OCI-LY1 (cell line): ENCODE results near the gene ALS2CL.

Source experiments
- H2AFZ ChIP-seq: fragments of 200-600 bp; sonication (generic), shearing (Covaris generic); 2 replicates; pipeline ENCODE4 v1.6.0; 2014; ENCODE audit warnings: antibody characterized with exemption, mild to moderate bottlenecking, low read length
- H3F3A ChIP-seq: fragments of 200-600 bp; sonication (generic), shearing (Covaris generic); 2 replicates; pipeline ENCODE4 v1.6.0; 2014; ENCODE audit warnings: mild to moderate bottlenecking, antibody characterized with exemption, low read length, moderate library complexity; ENCODE audit not compliant: insufficient read depth
- H3K27ac ChIP-seq: fragments of 200-600 bp; sonication (generic); 2 replicates; pipeline ENCODE4 v1.5.1; 2014; ENCODE audit warnings: low read length, mixed run types, mild to moderate bottlenecking, low read depth; ENCODE audit not compliant: poor library complexity, severe bottlenecking
- H3K27me3 ChIP-seq: fragments of 200-600 bp; sonication (generic); 2 replicates; pipeline ENCODE4 v1.6.0; 2014; ENCODE audit warnings: antibody characterized with exemption, mild to moderate bottlenecking, low read length, moderate library complexity; ENCODE audit not compliant: insufficient read depth
- H3K36me3 ChIP-seq: fragments of 200-600 bp; sonication (generic); 2 replicates; pipeline ENCODE4 v1.6.1; 2014; ENCODE audit warnings: mild to moderate bottlenecking, antibody characterized with exemption, low read length, moderate library complexity, mixed read lengths; ENCODE audit not compliant: insufficient read depth
- H3K4me1 ChIP-seq: fragments of 200-600 bp; sonication (generic); 2 replicates; pipeline ENCODE4 v1.5.1; 2014; ENCODE audit warnings: mild to moderate bottlenecking, low read length, moderate library complexity; ENCODE audit not compliant: insufficient read depth, severe bottlenecking
- H3K4me2 ChIP-seq: fragments of 200-600 bp; sonication (generic), shearing (Covaris generic); 2 replicates; pipeline ENCODE4 v1.6.1; 2014; ENCODE audit warnings: low read length
- H3K4me3 ChIP-seq: fragments of 200-600 bp; sonication (generic); 2 replicates; pipeline ENCODE4 v1.5.1; 2014; ENCODE audit warnings: low read length, low read depth, mild to moderate bottlenecking, mixed read lengths; ENCODE audit not compliant: poor library complexity, severe bottlenecking
- H3K79me2 ChIP-seq: fragments of 200-600 bp; shearing (Covaris generic); 2 replicates; pipeline ENCODE4 v1.6.1; 2016; ENCODE audit warnings: mixed run types, low read length, mixed read lengths; ENCODE audit not compliant: insufficient read depth
- H3K9ac ChIP-seq: fragments of 200-600 bp; sonication (generic), shearing (Covaris generic); 2 replicates; pipeline ENCODE4 v1.6.1; 2014; ENCODE audit warnings: mild to moderate bottlenecking, low read length, mixed read lengths
- H3K9me2 ChIP-seq: fragments of 200-600 bp; sonication (generic), shearing (Covaris generic); 2 replicates; pipeline ENCODE4 v1.6.1; 2014; ENCODE audit warnings: low read depth, mild to moderate bottlenecking, low read length, mixed read lengths
- H3K9me3 ChIP-seq: fragments of 200-600 bp; shearing (Covaris generic); 2 replicates; pipeline ENCODE4 v1.6.1; 2014; ENCODE audit warnings: low read length, mixed read lengths
- H4K20me1 ChIP-seq: fragments of 200-600 bp; sonication (generic), shearing (Covaris generic); 2 replicates; pipeline ENCODE4 v1.6.0; 2016; ENCODE audit warnings: mild to moderate bottlenecking, low read length; ENCODE audit not compliant: insufficient read depth
- EZH2 ChIP-seq: fragments of 200-600 bp; sonication (generic), shearing (Covaris generic); IDR thresholded peaks from 2 replicates; pipeline ENCODE4 v1.8.0; 2017; ENCODE audit warnings: borderline replicate concordance, mixed run types, mild to moderate bottlenecking, antibody characterized with exemption, low read length, moderate library complexity, mixed read lengths
- TF ChIP-seq, protein P1 (sequence below): fragments of 200-600 bp; sonication (generic), shearing (Covaris generic); IDR thresholded peaks from 2 replicates; pipeline ENCODE4 v1.5.1; 2017; ENCODE audit warnings: mild to moderate bottlenecking, antibody characterized with exemption, low read length, moderate library complexity, mixed read lengths

Gene ALS2CL

DNA sequence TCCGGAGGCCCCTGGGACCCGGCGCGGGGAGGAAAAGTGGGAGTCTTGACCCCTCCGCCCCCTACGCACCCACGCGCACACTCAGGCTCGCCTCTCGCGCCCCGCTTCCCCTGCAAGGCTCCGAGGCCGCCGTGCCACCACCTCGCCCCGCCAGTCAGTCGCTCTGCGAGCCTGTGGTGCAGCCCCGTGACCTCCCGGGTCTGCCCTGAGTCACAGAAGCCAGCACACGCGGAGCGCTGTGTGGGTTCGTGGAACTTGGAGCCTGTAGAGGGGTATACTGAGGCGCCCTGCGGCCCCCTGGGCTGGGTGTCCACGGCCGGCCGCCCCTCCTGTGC is 380 bp upstream of the ALS2CL start:
- Histone ChIP-seq H3F3A (no peaks in the 10 kb centered on the region), H3K9me3 (no peaks in the 10 kb centered on the region), H3K9me2 (no peaks in the 10 kb centered on the region), H3K4me1 (peaks cover 10% of the 10 kb centered on the region), H3K4me3 (peak overlapping the region; percentile 37), H2AFZ (no peak overlapping the region), H3K27me3 (peaks cover 10% of the 10 kb centered on the region; the same call in 1 of the 2 replicates), H4K20me1 (no peaks in the 10 kb centered on the region), H3K9ac (no peak overlapping the region), H3K4me2 (peak overlapping the region; percentile 60), H3K79me2 (no peaks in the 10 kb centered on the region), H3K36me3 (no peaks in the 10 kb centered on the region), H3K27ac (no peak overlapping the region)
- TF ChIP-seq, protein P1, sequence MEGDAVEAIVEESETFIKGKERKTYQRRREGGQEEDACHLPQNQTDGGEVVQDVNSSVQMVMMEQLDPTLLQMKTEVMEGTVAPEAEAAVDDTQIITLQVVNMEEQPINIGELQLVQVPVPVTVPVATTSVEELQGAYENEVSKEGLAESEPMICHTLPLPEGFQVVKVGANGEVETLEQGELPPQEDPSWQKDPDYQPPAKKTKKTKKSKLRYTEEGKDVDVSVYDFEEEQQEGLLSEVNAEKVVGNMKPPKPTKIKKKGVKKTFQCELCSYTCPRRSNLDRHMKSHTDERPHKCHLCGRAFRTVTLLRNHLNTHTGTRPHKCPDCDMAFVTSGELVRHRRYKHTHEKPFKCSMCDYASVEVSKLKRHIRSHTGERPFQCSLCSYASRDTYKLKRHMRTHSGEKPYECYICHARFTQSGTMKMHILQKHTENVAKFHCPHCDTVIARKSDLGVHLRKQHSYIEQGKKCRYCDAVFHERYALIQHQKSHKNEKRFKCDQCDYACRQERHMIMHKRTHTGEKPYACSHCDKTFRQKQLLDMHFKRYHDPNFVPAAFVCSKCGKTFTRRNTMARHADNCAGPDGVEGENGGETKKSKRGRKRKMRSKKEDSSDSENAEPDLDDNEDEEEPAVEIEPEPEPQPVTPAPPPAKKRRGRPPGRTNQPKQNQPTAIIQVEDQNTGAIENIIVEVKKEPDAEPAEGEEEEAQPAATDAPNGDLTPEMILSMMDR = no peak
- TF ChIP-seq EZH2 = no peak

DNA sequence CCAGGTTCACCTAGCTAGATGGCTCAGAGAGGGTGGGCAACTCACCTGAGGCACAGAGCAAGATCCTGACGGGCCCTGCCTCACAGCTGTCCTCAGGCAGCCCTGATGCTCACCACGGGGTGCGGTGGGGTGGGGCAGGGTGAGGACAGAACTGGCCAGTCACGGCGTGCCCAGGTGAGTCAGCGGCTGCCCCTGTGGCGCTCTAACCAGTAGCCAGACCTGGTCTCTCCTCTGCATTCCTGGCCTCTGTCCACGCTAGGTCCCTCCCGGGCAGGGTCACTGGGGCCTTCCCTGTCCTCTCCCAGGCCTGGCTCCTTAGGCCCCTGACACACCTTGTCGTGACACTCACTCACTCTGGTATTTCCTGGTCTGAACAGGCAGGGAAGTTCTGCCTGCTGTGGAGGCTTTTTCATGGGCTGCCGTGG is 901 bp downstream of the ALS2CL start:
- Histone ChIP-seq H2AFZ (no peak overlapping the region), H3K4me1 (peaks cover 10% of the 10 kb centered on the region)

DNA sequence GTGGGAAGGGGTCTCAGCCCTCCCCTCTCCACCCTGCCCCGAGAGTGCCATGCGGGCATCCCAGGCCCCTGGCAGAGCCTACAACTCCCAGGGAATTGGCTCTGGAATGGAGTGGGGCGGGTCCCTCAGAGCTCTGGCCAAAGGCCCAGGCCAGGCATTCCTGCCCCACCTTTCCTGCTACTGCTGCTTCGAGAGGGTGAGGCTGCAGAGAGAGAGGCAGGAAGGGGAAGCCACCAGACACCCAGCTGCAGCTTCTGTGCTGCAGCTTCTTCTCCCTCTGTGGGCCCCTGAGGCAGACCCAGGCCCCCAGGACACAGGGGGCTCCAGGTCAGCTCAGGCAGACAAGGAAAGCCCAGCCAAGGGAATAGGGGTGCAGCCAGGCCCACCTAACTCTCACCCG is 2.7 kb downstream of the ALS2CL start:
- Histone ChIP-seq H3K4me3 (no peak overlapping the region), H3K79me2 (no peaks in the 10 kb centered on the region), H3K36me3 (no peaks in the 10 kb centered on the region), H3K9ac (no peak overlapping the region), H3K27me3 (peaks cover 3% of the 10 kb centered on the region; the same call in 1 of the 2 replicates), H3K9me3 (no peaks in the 10 kb centered on the region), H3K9me2 (no peaks in the 10 kb centered on the region), H2AFZ (no peak overlapping the region), H3K4me2 (no peak overlapping the region), H3K4me1 (peaks cover 10% of the 10 kb centered on the region), H3K27ac (no peak overlapping the region), H3F3A (no peaks in the 10 kb centered on the region), H4K20me1 (no peaks in the 10 kb centered on the region)
- TF ChIP-seq, protein P1 = no peak
- no peak for TF ChIP-seq EZH2

More for the DNA sequence above, 901 bp downstream of the ALS2CL start:
- H3F3A ChIP-seq = no peaks in the 10 kb centered on the region
- no peaks in the 10 kb centered on the region for H3K9me2 ChIP-seq
- TF ChIP-seq, protein P1 = no peak
- TF ChIP-seq EZH2 = no peak
- H3K9me3 ChIP-seq = no peaks in the 10 kb centered on the region
- H3K27me3 ChIP-seq = peaks cover 9% of the 10 kb centered on the region; the same call in 1 of the 2 replicates
- H4K20me1 ChIP-seq = no peaks in the 10 kb centered on the region
- H3K9ac ChIP-seq = no peak overlapping the region
- no peaks in the 10 kb centered on the region for H3K36me3 ChIP-seq
- no peak overlapping the region for H3K4me2 ChIP-seq
- no peak overlapping the region for H3K4me3 ChIP-seq
- no peaks in the 10 kb centered on the region for H3K79me2 ChIP-seq
- no peak overlapping the region for H3K27ac ChIP-seq
